HFF-Myc (cell line): Measurements from ENCODE around the gene DDC.
A peak's percentile ranks its signal among the peaks of the same experiment; 100 is the strongest.

Source experiments
- DNase-seq: peaks from one replicate; pipeline ENCODE4 v3.0.0-alpha.2; 2011; ENCODE audit warnings: low read depth; ENCODE audit errors: extremely low read depth
- H3K4me3 ChIP-seq: replicated peaks from 2 replicates; pipeline ENCODE4 v1.5.1; 2011; ENCODE audit warnings: low read depth, mild to moderate bottlenecking, control low read depth, low read length
- TF ChIP-seq, protein P1 (sequence below): IDR thresholded peaks from 2 replicates; pipeline ENCODE4 v1.5.1; 2012; ENCODE audit warnings: mild to moderate bottlenecking, low read depth, low read length, control low read depth; ENCODE audit errors: missing control alignments

The DDC gene

DNA sequence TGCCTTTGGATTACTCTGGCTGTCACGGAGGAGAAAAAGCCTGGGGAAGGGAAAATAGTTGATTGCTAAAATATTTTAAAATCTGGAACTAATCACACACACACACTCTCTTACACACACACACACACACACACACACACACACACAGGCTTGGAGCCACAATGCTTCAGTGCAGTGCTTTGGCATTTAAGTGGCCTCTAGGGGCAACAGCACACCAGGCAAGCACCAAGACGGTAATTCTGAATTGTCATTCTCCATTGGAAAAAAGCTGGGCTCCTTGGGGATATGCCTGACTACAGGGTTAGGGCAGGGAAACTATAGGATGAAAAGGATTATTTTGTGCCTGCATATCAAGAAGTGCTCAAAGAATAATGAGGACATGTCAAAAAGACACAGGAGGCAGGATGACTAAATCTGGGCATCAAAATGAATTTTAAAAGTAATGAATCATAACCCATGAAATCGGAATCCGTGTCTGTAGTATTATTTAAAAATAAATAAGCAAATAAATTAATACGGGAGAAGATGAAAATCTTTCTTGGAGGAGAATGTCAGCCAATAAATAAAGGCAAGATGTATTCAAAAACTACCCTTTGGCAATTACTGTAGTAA is 30.4 kb upstream of the DDC start:
- no peak overlapping the region for H3K4me3 ChIP-seq
- TF ChIP-seq, protein P1, sequence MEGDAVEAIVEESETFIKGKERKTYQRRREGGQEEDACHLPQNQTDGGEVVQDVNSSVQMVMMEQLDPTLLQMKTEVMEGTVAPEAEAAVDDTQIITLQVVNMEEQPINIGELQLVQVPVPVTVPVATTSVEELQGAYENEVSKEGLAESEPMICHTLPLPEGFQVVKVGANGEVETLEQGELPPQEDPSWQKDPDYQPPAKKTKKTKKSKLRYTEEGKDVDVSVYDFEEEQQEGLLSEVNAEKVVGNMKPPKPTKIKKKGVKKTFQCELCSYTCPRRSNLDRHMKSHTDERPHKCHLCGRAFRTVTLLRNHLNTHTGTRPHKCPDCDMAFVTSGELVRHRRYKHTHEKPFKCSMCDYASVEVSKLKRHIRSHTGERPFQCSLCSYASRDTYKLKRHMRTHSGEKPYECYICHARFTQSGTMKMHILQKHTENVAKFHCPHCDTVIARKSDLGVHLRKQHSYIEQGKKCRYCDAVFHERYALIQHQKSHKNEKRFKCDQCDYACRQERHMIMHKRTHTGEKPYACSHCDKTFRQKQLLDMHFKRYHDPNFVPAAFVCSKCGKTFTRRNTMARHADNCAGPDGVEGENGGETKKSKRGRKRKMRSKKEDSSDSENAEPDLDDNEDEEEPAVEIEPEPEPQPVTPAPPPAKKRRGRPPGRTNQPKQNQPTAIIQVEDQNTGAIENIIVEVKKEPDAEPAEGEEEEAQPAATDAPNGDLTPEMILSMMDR = peak; percentile 53
- DNase-seq = peak; percentile 37

DNA sequence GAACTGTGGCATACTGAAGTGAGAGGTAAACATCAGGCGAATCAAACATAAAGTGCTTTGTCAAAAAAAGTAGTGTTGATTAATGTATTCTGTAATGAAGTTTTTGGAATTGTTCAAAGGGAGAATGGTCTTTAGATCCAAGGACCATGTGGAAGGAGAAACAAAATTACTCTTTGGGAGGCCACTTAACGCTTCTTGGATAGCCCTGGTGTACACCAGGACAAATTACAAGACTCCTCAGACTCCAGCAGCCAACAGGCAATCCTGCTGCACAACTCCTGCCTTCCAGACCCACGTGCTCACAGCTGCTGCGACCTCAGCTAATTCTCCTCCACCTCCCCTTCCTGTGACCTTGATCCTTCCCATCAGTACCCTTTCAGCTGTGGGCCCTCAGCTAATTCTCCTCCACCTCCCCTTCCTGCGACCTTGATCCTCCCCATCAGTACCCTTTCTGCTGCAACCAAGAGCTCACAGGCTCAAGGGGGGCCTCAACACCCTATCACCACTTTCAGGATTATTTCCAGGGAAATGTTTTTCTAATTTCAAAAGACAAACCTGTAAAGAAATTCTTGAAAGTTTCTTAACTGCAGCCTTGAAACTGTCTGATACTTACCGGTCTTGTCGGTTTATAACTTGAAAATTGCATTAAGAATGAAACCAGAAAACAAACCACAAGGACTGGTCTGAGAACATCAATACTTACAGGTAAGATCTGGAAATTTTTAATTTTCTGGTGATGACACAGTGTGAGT is 29.7 kb upstream of the DDC start:
- no peak for DNase-seq
- TF ChIP-seq, protein P1 = no peak
- H3K4me3 ChIP-seq = no peak overlapping the region

DNA sequence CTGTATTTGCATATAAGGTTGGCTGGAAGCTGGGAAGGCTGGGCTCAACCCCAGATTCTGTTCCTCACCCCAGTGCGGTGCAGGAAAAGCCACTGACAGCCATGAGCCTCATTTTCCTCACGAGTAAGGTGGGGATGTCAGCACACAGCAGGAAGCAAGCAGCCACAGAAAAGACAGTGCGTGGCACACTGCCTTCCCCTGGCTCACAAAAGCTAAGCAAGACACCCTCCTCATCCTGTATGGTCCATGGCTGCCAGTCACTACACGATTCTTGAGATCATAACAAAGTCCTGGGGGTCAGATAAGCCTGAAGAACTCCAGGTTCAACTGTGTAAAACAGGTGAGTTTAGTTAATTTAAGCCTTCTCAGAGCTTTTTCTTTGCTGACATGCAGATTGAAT is 28.9 kb upstream of the DDC start:
- TF ChIP-seq, protein P1 = no peak
- no peak for DNase-seq

DNA sequence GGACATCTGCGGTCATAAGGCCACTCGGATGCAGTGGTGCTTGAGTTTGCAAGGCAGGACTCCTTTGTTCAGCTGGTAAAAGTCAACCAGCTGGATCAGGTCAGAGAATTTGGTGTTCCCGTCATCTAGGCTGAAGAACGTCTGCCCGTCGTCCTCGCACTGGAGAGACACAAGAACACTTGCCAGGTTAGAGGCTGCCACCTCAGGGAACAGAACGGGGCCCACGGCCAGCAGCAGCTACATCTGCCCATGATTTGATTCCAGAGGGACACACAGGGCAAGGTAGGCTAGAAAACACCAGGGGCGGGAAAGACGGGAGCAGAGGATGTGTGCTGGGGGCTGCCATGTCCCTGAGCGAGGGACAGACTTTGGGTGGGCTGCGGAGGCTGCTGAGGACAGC is 27.7 kb upstream of the DDC start:
- TF ChIP-seq, protein P1 = no peak
- no peak for DNase-seq
- H3K4me3 ChIP-seq = no peak overlapping the region

More for the DNA sequence above, 28.9 kb upstream of the DDC start:
- H3K4me3 ChIP-seq = no peak overlapping the region

DNA sequence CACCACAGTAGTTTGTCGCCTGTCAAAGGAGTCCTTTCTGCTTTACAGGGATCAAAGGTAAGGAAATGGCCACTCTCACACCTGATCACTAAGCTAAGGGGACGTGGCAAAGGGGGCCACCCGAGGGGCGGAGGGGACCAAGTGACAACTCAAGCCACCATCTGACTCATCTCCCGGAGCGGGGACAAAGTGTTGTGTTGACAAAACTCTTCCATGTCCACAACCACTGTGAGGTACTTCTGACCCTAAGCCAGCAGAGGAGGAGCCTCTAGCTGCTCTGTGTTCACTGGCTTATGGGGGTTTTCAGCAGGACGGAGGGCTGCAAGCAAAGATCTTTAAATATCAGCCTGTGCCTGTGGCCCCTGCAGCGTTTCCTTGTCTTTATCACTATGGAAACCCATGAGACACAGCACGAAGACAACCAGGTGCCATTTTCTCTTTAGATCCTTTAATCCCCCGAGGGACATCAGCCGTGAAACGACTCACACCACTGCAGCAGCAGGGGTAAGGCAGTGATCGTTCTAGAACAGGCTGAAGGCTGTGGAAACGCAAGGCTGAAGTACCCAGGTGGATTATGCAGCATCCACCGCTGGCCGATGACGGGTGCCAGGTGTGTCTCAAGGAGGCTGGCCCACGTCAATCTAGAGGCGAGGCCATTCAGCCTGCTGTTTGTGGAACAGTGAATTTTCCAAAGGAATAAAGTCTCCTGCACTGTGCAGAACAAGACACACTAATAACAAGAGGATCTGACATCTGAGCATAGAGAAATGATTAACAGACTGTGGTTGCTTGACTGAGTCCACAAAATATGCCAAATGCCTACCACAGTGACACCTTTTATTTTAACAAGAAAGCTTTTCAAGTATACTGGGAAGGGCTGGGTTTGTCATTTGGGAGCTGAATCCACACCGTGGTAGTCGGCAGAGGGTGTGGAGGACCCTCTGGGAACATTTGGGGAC is 26.6 kb upstream of the DDC start:
- H3K4me3 ChIP-seq = no peak overlapping the region
- TF ChIP-seq, protein P1 = no peak
- no peak for DNase-seq

DNA sequence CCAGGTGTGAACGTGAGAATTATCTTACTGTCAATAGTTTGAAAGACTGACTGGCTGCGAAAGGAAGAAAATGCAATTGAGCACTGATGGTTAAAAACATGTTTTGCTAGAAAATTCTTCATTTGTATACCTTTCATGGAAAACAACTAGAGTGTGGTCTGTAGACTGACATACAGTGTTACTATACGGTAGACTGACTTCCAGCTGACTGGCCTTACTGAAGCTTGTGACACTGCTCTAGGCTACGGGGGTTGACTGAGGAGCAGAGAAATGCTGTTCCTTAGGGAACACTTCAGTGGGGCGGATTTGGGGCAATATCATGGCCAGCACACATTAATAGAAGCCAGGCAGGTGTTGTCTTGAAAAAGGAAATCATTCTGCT is 25.9 kb upstream of the DDC start:
- TF ChIP-seq, protein P1 = no peak
- no peak overlapping the region for H3K4me3 ChIP-seq
- DNase-seq = no peak
